Activated CD8-positive, alpha-beta memory T cell treated with anti-CD3 and anti-CD28 coated beads for 1 hour (primary cell): ENCODE data around the gene MEPCE.

Source experiments
- DNase-seq, 2 donors: peaks; one replicate each; pipeline ENCODE4 v3.0.0-alpha.2; 2020; ENCODE audit warnings: low read depth in 1 of 2; ENCODE audit errors: extremely low read depth in 1 of 2

The MEPCE gene

DNA sequence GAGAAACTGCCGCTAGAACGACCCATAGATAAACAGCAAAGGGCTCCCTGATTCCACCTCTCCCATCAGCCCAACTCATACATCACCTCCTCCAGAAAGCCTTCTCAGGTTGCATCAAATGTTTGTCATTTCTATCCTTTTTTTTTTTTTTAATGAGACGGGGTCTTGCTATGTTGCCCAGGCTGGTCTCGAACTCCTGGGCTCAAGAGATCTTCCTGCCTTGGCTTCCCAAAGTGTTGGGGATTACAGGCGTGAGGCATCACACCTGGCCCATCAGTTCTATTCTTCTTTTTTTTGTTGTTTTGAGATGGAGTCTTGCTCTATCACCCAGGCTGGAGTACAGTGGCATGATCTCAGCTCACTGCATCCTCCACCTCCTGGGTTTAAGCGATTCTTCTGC lies 27.4 kb downstream of the MEPCE start:
- no peak for DNase-seq

DNA sequence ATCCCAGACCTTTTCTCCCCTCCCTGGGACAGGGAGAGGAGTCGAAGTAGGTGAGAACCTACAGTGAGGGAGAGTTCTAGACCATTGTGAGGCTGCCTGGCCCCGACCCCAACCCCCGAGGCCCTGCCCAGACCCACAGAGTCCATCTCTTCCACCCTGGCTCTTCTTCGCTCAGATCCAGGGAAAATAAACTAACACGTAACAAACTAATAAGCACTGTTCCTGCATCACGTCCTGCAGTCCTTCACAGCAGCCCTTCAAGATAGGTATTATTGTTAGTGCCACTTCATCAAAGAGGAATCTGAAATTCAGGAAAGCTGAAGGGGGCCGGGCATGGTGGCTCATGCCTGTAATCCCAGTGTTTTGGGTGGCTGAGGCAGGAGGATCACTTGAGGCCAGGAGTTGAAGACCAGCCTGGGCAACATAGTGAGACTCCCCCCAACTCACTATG lies 34.6 kb downstream of the MEPCE start, which contains the start of gene SPACDR:
Gene SPACDR (minus strand): TSS at position 51 of the 451 bp plus-strand sequence. CDS start 235 bp downstream, outside the sequence.
- no peak for DNase-seq

DNA sequence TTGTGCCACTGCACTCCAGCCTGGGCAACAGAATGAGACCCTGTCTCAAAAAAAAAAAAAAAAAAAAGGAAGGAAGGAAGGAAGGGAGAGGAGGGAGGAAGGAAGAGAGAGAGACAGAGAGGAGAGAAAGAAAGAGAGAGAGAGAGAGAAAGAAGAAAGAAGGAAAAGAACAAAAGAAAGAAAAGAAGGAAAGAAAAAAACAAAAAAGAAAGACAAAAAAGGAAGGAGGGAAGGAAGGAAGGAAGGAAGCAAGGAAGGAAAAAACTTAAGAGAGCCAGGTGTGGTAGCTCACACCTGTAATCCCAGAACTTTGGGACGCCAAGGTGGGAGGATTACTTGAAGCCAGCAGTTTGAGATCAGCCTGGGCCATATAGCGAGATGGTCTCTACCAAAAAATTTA lies 35.2 kb downstream of the MEPCE start:
- DNase-seq, result no peak

DNA sequence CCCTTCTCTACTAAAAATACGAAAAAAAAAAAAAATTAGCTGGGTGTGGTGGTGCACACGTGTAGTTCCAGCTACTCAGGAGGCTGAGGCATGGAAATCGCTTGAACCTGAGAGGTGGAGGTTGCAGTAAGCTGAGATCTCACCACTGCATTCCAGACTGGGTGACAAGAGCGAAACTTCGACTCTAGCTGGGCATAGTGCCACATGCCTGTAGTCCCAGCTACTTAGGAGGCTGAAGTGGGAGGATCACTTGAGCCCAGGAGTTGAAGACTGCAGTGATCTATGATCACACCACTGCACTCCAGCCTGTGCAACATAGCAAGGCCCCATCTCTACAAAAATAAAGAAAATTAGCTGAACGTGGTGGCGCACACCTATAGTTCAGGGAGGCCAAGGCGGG lies 35.7 kb downstream of the MEPCE start:
- no peak for DNase-seq

DNA sequence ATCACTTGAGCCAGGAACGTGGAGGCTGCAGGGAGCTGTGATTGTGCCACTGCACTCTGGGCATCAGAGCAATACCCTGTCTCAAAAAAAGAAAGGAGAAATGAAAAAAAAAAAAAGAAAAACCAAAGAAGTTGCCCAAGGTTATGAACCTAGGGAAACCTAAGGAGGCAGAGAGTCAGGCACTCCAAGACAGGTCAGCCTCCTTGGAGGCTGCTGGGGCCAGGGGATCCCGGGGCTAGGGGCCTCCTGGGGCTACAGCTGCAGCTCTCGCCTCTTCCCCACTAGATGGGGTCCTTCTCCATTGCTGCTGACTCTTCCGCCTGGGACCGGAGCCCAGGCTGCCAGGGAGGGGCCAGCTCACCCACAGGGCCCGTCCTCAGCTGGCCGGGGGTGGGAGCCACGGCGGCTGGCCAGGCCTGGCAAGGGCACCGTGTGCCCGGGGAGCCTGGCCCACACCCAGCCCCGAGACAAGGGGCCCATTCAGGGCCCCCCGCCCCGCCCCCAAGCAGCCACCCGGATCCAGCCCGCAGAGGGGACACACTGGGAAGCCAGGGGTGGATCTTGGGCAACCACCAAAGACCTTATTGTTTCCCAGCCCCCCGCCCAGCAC lies 36.2 kb downstream of the MEPCE start:
- no peak for DNase-seq

DNA sequence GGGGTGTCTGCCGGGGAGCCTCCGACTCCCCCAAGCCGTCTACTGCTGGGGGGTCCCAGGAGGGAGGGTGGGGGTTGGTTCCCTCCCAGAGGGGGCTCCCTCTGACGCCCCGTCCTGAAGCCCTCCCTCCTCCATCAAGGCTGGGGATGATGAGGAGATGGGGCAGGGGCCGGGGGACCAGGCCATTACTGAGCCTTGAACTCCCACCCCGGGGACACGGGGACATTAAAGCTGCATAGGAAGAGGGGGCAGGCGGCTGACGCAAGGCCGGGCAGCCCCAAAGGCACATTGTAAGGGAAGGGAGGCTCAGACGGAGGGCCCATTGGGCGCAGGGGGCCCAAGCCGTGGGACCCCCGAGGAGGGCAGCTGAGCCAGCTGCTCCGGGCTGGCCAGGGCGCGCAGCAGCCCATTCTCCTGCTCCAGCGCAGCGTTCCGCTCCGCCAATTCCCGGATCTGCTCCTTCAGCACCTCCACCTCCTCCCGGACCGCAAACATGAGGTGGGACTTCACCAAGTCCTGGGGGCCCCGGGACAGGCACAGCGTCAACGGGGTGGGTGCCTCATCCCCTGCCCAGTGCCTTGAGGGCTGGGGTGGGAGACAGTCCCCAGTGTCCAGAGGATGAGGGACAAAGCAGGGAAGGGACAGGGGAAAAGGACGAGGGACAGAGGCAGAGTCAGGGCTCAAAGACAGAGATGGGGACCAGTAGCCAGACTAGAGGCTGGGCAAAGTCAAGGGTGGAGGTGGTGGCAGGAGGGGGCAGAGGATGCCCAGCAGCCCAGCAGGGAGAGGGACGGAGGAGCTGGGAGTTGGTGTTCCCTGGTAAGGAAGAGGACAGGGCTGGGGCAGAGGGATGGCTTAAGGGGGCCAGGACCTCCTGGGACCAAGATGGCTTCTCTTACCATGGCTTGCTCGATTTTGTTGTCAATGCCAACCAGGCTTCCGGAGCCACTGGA lies 37.3 kb downstream of the MEPCE start:
- DNase-seq, result no peak

DNA sequence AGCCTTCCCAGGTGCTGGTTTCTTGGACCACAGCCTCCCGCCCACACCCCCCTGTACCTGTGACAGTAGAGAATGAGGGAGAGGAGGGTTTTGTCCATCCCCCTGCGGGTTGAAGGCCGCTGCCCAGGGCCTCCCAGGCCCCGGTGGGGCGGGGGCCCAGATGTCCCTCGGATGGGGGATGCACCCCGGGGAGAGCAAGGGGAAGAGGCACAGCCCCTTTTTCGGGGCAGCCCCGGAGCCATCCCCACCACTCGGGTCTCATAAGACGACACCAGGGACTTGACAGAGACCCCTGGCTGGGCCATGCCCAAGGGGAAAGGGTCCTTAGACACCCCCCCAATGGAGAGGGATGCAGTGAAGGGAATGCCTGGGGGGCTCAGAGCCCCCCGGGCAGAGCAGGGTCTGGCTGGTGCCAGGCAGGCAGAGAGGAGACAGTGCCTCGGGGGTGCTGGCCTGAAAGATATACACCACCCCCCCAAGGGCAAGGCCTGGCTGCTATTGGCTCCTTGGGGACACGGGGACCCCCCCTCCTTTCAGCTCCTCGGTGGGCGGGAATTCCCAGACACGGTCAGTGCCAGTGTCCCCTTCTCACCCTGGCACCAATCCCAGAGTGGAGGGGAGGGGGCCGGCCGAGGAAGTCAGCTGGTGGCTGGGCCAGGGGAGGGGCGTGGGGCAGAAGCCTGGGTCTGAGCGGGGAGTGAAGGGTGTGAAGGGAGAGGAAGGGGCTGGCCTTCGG lies 38.2 kb downstream of the MEPCE start:
- no peak for DNase-seq

DNA sequence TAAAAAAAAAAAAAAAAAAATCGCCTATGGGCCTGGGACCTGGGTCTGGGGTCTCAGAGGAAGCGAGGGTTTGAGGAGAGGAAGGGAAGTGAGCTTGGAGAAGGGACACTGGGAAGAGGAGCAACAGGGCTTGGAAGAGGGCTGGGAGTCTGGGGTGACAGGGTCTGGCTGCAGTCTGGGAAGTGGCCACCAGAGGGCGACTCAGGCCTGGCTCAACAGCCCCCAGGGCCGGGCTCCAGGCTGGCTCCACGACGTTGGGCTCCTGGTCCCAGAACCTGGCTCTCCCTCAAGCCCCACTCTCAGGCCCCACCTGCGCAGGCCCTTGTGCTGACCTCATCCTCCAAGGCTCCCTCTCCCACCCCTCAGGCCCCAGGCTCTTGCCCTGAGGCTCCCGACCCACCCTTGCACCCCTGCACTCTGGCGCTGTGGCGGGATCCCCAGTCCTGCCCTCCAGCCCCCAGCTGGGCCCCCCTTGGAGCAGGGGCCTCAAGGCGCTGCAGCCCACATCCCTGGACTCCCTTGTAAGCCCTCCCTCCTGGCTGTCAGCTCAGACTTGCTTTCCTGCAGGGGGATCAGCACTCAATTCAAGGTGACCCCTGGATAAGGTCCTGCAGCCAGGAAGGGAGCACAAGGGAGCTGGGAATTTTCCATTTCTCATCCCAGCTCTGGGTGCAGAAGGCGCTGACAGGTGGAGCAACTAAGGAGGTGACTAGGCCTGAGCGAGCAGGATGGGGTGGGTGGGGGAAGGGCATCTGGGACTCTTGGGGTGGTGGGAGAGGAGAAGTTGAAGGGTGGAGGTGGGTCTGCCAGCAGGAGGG lies 39.8 kb downstream of the MEPCE start:
- peak; percentile 54 to 81 for DNase-seq

DNA sequence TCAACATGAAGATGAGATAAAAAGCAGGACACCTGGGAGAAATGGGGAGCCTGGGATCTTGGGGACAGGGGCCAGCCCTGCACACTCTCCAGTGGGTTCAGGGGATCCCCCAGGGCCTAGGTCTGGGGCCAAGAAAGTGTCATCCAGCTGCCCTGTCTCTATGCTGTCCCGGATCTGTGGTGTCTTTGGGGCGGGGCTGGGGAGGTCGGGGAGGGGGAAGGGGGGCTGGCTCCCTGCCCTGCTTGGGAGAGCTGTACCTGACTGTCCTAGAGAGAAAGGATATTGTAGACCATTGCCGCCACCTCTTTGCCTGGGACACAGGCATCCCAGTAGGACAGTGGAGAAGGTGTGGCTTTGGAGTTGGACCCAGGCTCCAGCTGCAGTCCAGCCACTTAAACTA lies 41.4 kb downstream of the MEPCE start:
- no peak for DNase-seq

DNA sequence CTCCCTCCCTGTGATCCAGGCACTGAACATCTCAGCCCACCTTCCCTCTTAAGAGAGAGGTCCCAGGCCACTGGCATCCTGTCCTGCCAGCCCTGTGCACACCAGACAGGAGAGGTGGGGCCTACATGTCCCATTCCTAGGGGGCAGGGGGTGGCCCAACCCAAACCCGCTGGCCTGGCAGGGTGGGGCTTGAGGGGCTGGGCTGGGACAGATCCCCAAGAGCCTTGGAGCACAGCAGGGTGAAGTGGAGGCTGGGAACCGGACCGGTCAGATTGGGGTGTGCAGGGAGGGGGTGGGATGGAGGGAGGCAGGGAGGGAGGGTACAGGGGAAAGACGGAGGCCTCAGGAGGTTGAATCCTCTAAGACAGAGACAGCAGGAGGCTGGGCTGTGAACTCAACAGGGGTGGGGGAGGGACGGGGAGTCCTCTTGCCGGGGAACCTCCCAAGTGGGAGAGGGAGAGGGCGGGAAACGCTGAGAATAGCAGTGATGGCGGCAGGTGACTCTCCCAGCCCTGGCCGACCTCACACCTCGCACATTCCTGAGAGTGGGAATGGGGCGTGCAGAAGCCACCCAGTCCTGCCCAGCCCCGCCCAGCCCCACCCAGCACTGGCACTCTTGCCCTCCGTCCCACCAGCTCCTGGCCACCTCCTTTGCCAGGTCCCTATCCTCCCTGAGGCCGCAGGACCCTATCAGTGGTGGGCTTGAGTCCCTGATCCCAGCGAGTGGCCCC lies 42.7 kb downstream of the MEPCE start:
- DNase-seq, result no peak

DNA sequence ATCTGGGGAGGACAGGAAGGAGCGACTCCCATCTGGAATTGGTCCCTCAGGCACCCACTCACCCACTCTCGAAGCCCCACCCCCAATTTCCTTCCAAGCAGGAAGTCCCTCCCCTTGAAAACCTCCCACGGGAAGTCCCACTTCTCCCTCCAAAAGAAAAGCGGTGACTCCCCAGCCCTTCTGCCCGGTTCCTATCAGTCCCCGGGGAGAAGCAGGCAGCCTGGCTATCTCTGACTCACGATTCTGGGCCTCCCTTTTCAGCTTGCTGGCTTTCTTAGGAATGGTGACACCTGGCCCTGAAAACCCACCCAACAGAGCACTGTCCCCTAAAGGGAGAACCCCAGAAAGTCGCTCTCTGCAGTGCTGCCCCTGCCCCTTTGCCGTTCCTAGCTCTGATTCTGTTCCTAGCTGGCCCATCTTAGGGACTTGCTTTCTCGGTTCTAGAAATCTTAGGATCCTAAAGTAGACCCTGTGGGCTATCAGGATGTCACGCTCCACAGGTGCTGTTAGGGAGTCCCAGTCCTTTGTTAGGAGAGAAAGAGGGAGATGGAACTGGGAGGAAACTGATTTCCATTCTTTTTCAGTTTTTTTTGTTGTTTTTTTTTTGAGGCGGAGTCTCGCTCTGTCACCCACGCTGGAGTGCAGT lies 43.3 kb downstream of the MEPCE start:
- DNase-seq, result no peak

DNA sequence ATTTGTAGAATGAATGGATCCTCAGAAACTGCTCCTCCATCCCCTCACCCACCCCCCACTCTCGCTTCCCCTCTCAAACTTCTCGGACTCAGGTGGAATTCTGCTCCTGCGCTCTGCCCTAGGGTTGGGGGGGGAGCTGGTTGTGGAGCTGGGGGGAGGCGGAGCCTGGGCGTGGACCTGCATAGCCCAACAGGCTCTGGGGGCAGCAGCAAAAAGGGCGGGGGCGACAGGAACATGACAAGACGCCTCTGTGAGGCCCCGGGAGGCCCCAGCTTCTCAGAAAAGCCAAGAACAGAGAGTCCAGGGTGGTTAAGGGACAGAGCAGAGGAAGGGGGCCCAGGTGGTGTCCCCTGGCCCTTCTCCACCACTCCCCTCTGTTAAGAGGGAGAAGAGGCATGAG lies 45.9 kb downstream of the MEPCE start:
- no peak for DNase-seq

DNA sequence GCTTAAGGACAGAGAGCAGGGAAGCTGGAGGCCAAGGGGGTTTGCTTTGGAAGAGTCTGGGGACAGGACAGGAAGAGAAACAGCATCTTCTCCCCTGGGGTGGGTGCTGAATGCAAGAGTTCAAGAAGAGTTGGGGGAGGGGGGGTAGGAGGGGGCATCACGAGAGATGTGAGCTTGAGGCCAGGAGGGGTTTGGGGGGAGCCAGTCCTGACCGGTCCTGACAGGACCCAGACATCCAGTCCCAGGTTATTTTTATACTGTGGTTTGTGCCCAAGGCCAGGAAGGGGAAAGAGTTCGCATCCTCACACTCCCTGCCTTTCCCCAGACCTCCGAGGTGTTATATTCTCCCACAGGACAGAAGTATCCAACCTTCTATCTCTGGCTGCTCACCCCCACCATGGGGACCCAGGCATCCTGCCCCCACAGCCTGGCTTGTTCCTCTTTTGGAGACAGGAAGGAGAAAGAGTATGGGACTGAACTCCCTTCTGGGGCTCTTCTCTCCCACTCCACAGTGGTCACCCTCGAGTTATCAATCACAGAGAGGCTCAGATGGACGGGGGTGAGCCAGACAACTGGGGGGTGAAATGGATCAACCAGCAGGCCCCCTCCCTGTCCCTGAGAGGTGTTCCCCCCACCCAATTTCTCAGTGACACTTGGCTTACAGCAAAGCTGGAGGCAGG lies 46.6 kb downstream of the MEPCE start:
- no peak for DNase-seq

DNA sequence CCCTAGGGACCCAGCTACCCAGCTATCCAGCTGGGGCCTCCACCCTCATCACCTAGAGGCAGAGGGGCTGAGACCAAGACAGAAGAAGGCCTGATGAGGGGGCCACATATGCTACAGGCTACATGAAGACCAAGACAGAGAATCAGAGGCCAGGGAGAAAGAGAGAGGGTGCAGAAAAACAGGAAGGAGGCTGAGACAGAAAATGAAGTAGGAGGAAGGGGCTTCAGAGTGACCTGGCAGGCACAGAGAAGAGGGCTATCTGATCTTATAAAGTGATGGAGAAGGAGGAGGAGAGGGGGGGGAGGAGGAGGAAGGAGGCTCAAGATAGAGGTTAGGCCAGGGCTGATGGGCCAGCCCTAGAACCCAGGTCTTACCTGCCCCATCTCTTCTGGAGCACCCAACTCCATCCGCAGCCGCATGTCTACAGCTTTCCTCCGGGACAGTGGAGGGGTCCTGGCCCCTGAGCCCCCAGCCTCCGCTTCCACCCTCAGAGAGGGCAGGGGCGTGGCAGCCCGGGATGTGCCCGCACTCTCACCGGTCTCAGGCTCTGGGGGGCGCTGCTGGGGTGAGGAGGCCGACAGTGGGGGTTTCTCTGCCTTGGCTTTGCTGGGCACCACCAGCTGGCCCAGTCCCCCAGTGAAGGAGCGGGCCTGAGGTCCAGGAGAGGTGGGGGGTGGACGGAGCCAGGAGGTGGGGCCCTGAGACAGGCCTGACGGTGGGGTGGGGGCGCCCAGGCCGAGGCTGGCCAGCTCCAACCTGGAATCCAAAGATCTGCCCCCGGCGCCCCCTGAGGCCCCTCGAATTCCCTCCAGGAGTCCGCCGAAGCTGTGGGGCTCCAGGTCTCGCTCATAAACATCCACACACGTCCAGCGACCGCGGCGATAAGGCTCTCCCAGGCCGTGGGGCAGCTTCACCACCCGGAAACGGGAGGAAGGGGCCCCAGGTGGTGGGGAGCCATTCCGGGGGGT lies 47.6 kb downstream of the MEPCE start:
- DNase-seq, result peak in 1 of 2 donors; percentile 25

DNA sequence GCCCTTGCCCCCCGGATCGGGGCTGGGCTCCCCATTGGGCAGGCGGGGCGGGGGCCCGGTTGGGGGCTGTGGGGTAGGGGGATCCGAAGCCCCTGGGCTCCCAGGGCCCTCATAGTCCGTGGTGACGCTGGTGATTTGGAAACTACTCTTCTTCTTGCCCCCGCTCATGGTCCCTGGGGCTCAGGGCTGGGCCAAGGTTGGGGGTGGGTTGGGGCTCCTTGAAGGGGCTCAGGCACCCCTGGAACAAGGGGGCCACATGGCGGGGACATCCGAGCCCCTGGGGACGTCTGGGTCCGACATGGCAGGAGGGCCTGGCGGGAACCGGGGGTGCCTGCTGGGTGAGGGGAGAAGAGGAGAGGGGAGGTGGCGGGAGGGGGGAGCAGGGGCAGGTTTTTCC lies 48.2 kb downstream of the MEPCE start:
- no peak for DNase-seq

DNA sequence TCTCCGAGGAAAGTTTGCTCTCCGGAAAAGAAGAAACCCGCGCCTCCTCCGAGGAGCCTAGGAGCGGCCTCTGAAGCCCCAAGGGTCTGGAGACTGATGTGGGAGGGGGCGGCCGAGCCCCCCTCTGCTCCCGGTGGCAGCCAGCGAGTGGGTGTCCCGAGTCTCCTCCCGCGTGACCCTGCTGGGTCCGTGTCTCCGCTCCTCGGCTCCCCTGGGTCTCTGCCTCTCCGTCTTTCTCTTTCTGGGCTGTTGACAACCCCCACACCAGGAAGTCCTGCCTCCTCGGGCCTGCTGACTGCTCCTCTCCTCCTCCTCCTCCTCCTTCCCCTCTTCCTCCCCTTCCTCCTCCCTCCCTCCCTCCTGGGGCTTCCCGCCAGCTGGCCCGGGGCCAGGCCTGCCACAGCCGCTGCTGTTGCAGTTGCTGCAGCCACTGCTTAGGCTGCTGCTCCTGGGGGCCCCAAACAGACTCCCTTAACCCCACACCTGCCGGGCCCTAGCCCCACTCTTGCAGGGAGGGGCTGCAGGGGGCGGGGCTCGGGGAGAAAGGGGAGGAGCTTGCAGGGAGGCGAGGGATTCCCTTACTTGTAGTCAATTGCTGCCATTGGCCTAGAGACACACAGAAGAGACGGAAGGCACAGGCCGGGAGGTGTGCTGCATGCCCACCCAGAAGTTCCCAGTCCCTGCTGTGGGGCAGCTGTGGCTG lies 49.5 kb downstream of the MEPCE start, which contains the start of gene TSC22D4:
Gene TSC22D4 (minus strand): TSS at position 257 of the 703 bp plus-strand sequence. CDS start 1,176 bp downstream, outside the sequence.
- DNase-seq, result peak; percentile 75 to 79

DNA sequence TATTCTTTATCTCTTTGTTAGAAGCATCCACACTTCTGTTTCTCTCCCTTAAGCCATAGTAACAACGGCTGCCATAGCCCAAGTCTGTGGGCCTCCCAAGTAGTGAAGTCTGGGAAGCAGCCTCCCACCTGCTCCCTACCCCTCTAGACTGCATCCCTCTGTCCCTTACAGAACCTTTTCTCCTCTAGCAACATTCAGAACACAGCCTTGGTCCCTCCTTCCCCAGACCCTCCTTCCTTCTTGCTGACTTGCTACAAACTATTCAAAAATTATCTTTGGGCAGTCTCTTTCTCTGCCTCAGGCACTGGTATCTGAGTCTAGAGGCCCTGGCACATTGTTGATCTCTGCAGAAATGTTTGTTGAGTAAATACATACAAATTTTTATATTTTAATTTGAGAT lies 51.8 kb downstream of the MEPCE start:
- DNase-seq, result no peak
